Diencephalon (tissue), 1 donor: ENCODE data around the gene KNSTRN. TPM values are rescaled to one million over a fixed set of nuclear protein-coding genes. Genes with fewer than 3 reads are reported as not detected.

Source experiments
- total RNA-seq: library from RNA; depleted of rRNA; stranded (reverse); fragments of >200 nt; gene quantifications from one replicate; pipeline ENCODE4 v1.2.3, GENCODE V29; 2014

KNSTRN gene, protein sequence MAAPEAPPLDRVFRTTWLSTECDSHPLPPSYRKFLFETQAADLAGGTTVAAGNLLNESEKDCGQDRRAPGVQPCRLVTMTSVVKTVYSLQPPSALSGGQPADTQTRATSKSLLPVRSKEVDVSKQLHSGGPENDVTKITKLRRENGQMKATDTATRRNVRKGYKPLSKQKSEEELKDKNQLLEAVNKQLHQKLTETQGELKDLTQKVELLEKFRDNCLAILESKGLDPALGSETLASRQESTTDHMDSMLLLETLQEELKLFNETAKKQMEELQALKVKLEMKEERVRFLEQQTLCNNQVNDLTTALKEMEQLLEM
- total RNA-seq = 25.6 TPM

DNA sequence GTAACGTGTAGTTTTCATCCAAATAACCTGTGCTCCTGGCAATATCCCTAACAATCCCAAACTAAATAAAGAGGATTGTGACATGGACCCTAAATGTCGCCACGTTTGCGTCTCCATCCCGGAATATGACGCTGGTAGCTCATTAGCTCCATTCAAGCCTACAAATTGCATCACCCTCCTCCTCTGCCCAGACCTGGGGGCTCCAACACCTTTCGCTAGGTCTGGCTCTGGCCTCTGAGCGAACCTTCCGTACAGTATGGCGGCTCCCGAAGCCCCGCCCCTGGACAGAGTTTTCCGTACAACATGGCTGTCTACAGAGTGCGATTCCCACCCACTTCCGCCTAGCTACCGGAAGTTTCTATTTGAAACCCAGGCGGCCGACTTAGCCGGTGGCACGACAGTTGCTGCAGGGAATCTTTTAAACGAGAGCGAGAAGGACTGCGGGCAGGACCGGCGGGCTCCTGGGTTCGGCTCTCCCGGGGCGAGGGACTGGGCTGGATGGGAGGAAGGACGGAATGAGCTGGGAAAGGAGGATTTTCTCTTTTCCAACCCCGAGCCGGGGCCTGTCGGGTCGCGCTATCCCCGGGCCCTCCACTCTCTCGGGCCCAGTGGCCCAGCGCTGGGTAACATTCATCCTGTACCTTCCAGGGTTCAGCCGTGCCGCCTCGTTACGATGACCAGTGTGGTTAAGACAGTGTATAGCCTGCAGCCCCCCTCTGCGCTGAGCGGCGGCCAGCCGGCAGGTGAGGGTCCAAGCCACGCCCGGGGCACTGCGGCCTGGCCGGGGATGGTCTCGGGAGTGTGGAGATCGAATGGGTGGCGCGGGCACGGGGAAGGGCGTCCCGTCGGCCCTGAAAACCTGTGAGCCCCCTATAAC, at the start of gene KNSTRN:
KNSTRN (plus strand) TSS at position 142 of the 877 bp plus-strand sequence; CDS start at position 257, 115 bp downstream.

DNA sequence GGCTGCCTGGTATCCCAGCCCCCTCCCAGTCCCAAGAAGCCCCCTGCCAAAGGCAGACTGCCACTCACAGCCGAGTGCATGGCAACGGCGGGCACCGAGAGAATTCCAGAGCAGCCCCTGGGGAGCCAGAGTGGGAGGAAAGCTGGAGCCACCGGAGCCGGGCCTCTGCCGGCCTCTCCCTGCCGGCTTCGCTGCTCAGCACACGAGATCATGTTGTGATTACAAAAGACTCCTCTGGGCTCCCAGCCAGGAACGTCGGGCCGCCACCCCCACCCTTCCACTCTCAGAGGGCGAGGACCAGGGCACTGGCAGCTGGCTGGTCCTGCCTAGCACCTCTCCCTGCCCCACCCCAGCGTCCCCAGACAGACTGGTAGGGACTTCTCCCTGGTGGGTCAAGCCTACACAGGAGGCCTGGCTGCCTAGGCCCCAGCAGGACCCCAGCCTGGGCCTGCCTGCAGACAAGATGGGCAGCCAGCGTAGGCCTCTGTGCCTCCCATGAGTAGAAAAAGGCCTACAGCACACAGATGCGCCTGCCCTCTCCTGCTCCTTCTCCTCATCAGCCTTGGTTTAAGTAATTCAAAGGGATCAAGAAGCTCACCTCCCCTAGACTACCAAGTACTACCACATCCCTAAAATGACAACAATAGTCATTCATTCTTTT, 41.7 kb upstream of the KNSTRN start, which contains the start of gene CCDC9B:
CCDC9B (minus strand) TSS at position 200 of the 661 bp plus-strand sequence; CDS start at position 80, 120 bp downstream.

DNA sequence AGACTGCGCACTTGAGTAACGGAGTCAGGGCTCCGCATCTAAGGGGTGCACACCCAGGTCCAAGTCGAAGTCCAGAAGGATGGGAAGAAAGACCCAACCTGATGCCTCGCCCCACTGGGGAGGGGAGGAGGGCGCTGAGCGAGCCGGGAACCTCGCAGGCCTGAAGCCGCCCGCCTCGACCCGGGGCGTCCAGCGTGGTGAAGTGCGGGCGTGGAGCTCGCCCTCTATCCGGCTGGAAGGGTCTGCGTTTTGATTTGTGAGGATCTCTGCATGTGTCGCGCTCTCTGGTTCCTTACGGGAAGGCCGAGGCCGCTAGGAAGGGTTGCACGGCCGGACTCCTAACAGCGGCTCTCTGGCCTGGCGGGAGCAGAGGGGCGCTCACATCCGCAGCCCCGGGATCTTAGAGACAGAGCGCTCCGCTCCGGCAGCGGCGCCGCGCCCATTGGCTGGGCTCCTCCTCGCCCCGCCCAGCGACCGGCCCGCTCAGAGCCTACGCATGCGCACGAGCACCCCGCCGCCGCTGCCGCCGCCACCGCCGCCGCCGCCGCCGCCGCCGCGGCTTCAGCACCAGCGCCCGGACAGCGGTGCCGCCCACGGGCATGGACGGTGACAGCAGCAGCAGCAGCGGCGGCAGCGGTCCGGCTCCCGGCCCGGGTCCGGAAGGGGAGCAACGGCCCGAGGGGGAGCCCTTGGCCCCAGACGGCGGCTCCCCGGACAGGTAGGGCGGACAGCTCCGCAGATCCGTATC, 24.6 kb upstream of the KNSTRN start, which contains the start of gene DISP2:
DISP2 (plus strand) TSS at position 497 of the 748 bp plus-strand sequence; CDS start at position 600, 103 bp downstream.

DNA sequence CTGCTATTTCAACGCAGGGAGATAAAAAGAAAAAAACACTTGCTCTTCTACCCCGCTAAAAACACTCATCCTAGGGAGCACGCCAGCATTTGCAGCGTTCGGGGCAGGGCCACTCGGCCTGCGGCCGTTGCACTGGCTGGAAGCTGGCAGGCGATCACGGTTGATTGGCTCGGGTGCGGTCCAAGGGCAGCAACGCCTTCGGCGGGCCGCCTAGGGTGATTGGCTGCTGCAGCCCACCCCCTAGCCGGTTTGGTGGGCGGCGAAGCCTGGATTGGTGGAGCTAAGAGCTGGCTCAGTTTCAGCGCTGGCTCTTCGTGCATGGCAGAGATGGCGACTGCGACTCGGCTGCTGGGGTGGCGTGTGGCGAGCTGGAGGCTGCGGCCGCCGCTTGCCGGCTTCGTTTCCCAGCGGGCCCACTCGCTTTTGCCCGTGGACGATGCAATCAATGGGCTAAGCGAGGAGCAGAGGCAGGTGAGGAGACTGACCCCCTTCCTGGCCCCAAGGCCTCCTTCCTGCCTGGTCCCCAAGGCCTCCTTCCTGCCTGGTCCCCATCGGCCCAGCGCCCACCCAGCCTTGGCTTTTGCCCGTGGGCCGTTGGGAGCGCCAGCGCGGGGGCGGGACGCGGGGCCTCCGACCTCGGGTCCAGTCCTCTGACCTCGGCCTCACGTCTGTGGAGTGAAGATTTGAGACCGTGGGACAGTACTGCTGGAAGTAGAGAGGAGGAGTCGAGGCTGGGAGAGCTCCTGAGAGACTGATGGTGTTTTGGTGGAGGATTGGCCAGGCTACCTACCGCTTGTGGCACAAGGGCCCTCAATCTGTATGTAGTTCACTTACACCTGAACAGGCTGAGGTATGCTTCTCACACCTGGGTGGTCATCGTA, 23.2 kb downstream of the KNSTRN start, which contains the start of gene IVD:
IVD (plus strand) TSS at position 295 of the 881 bp plus-strand sequence; CDS start at position 328, 33 bp downstream.

DNA sequence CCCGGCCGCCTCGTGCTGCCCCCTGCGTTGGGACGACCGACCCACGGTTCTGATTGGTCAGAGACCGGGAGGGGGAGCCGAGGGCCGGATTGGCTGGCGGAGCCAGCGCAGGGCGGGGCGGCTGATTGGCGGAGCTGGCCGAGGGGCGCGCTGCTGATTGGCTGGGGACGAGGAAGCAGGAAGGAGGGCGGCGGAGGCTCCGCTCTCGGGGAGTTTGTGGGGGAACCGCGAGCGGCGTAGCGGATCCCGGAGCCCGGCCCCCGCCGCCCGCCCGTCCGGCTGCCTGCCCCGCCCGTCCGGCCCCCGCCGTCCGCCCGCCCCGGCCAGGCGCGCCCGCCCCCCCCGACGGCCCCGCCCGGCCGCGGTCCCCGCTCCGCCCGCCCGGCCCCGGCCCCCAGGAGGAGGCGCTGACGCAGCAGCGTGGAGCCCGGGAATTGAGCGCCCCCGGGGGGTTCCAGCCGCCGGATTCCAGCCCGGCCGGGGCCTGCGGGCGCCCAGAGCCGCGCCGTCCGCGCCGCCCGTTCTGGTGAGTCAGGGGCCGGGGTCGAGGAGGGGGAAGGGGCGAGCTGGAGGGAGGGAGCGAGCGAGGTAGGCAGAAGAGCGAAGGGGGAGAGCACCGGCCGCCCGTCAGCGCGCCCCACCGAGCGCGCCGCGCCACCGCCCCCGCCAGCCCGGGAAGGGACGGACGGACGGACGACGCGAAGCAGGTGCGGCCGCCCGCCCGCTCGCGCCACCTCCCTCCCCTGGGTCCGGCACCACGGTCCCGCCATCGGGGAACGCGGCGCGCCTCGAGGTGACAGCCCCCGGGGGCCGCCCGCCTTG, 58.4 kb downstream of the KNSTRN start, which contains the start of gene BAHD1:
BAHD1 (plus strand) TSS at position 211 of the 822 bp plus-strand sequence. CDS start 17,512 bp downstream, outside the sequence.

Other genes with a start within 250 kb of the KNSTRN start
- gene BUB1B, start 221.7 kb upstream of the KNSTRN start, total RNA-seq = 22.6 TPM
- gene PAK6, start 143.7 kb upstream of the KNSTRN start, total RNA-seq = 23.5 TPM
- 2.3 TPM for gene ANKRD63, start 99.7 kb upstream of the KNSTRN start, total RNA-seq
- gene PLCB2, start 74.8 kb upstream of the KNSTRN start, total RNA-seq = 10.6 TPM
- 10.6 TPM for gene INAFM2, start 59.0 kb upstream of the KNSTRN start, total RNA-seq
- gene CCDC9B, start 41.8 kb upstream of the KNSTRN start, total RNA-seq = 1.4 TPM
- gene PHGR1, start 31.7 kb upstream of the KNSTRN start, total RNA-seq = not detected
- 18.0 TPM for gene DISP2, start 24.5 kb upstream of the KNSTRN start, total RNA-seq
- 37.1 TPM for gene IVD, start 23.1 kb downstream of the KNSTRN start, total RNA-seq
- 7.4 TPM for gene BAHD1, start 58.2 kb downstream of the KNSTRN start, total RNA-seq
- 1.8 TPM for gene CHST14, start 88.3 kb downstream of the KNSTRN start, total RNA-seq
- 25.1 TPM for gene CCDC32, start 182.3 kb downstream of the KNSTRN start, total RNA-seq
- 11.8 TPM for gene RPUSD2, start 186.6 kb downstream of the KNSTRN start, total RNA-seq
- gene KNL1, start 211.5 kb downstream of the KNSTRN start, total RNA-seq = 12.0 TPM